Heart left ventricle (tissue), 16 donors: ENCODE results near the gene IKZF1. TPM values are rescaled to one million over a fixed set of nuclear protein-coding genes. Genes with fewer than 3 reads are reported as not detected.

Experiments used
- ATAC-seq, 4 donors: fragments of 200-7000 bp; cut with Tn5 transposase; one replicate each; pipeline ENCODE4 v1.9.1; 2020 to 2022; ENCODE audit warnings: moderate library complexity in 4 of 4, mild to moderate bottlenecking in 3 of 4, moderate number of reproducible peaks in 1 of 4
- DNase-seq, 5 donors: peaks; one replicate each; pipeline ENCODE4 v3.0.0-alpha.2; 2020
- H3K27ac ChIP-seq, 12 donors: fragments of 200-600 bp; sonication (generic) in 4 of 12; one replicate each; pipeline versions ENCODE4 v1.5.0 to v1.8.0; 2016 to 2022; ENCODE audit warnings: mild to moderate bottlenecking in 2 of 12
- H3K27me3 ChIP-seq, 9 donors: fragments of 200-600 bp; sonication (generic) in 2 of 9; one replicate each; pipeline versions ENCODE4 v1.5.1 to v1.8.0; 2016 to 2022; ENCODE audit warnings: mild to moderate bottlenecking in 3 of 9
- H3K36me3 ChIP-seq, 9 donors: fragments of 200-600 bp; sonication (generic) in 2 of 9; one replicate each; pipeline versions ENCODE4 v1.5.0 to v1.8.0; 2018 to 2022; ENCODE audit warnings: mild to moderate bottlenecking in 2 of 9
- H3K4me1 ChIP-seq, 12 donors: fragments of 200-600 bp; sonication (generic) in 4 of 12; one replicate each; pipeline versions ENCODE4 v1.5.0 to v1.8.0; 2016 to 2022; ENCODE audit warnings: mild to moderate bottlenecking in 3 of 12
- H3K4me3 ChIP-seq, 12 donors: fragments of 200-600 bp; sonication (generic) in 4 of 12; one replicate each; pipeline versions ENCODE4 v1.5.0 to v1.8.0; 2017 to 2022; ENCODE audit warnings: mild to moderate bottlenecking in 9 of 12, moderate library complexity in 4 of 12
- H3K9me3 ChIP-seq, 12 donors: fragments of 200-600 bp; sonication (generic) in 4 of 12; one replicate each; pipeline versions ENCODE4 v1.5.0 to v1.8.0; 2016 to 2022; ENCODE audit warnings: mild to moderate bottlenecking in 1 of 12
- CTCF ChIP-seq, 12 donors: fragments of 200-600 bp; sonication (generic) in 4 of 12; IDR thresholded peaks; one replicate each; pipeline versions ENCODE4 v1.5.0 to v1.8.0; 2018 to 2022; ENCODE audit warnings: antibody characterized with exemption in 12 of 12, mild to moderate bottlenecking in 5 of 12
- POLR2A ChIP-seq, 2 donors: fragments of 450-650 bp; IDR thresholded peaks; one replicate each; pipeline ENCODE4 v1.6.1; 2017; ENCODE audit warnings: antibody characterized with exemption in 2 of 2, mild to moderate bottlenecking in 2 of 2, moderate library complexity in 2 of 2
- WGBS, 4 donors: extraction: QIAGEN DNeasy Blood & Tissue Kit in 2 of 4; methylation state at CpG; one replicate each; pipeline versions ENCODE4 v1.1.5 to v1.1.7; 2013 to 2018; 5-methylcytosine and 5-hydroxymethylcytosine counted together
- intact Hi-C, 10 donors: fragments of 100-400 bp; cut with DNase I; formaldehyde crosslinking; loops; one replicate each; pipeline versions ENCODE4 v1.11.1 to v1.14.2; 2022
- polyA plus RNA-seq, 2 donors: library from polyadenylated mRNA; stranded (reverse); fragments of 200-250 nt; gene quantifications; one replicate each; pipeline ENCODE4 v1.2.3, GENCODE V29; 2013
- total RNA-seq, 9 donors: library from RNA; depleted of rRNA in 2 of 9; stranded (reverse); fragments of >200 nt in 2 of 9; fragmentation: NEBNext Ultra II Directional in 3 of 9; extraction: Animal tissue kit (Norgen Biotek cat#: 25700) in 3 of 9; gene quantifications; one replicate each; pipeline versions ENCODE4 v1.1.0 to v1.2.4, GENCODE V29; 2016 to 2023
- donor health status: ischemic (EF 13 %, LVEDD 7.1; RV severe dilation, severe dysfunction).
- donor health status: healthy with polysubstance abuse.
- donor health status: DM: no; HTN: yes; CAD: no.
- donor health status: DM: no; HTN: no; CAD: no.
- donor health status: ischemic (EF 25% LVEDD 6.9; RV normal size, moderate dysfunction).
- donor health status: ischemic (EF 25% LVEDD 5.7; RV mildly dilated, moderate dysfunction).
- donor health status: healthy.
- donor health status: DM: yes; HTN: yes; CAD: no.
- donor health status: ischemic (EF 35%, LVEDD 5.7; RV mildly dilated, moderate dysfunction).
- donor health status: nonischemic (EF 11% LVEDD 7.7; RV severe dilation, severe dysfunction).
- donor health status: DM: yes; HTN: yes; CAD: no.
- donor health status: PGD.
- donor health status: ischemic (EF 29% LVEDD 5.4; RV normal size, mild dysfunction).
- donor health status: nonischemic (EF 23%, LVEDD 6.1; RV moderate dilation, normal function).

IKZF1 gene
- total and polyA plus RNA-seq, 11 donors, result 0.30 to 27.8 (median 2.4) TPM

- Histone ChIP-seq H3K4me3 (no peak overlapping the region), H3K9me3 (no peaks in the 10 kb centered on the region), H3K4me1 (peaks cover 0 to 95% (median 0%) of the 10 kb centered on the region in 12 donors), H3K27me3 (peaks cover 0 to 23% (median 0%) of the 10 kb centered on the region in 9 donors), H3K36me3 (peaks cover 0 to 12% (median 0%) of the 10 kb centered on the region in 9 donors), H3K27ac (peak overlapping the region in 2 of 12 donors; percentile 13 to 85)
- no peak for TF ChIP-seq CTCF (IDR thresholded peaks at IDR 0.05)
- TF ChIP-seq POLR2A (IDR thresholded peaks at IDR 0.05), result no peak
- 41 to 50% (median 46%) methylated on average over 9 of the region's 9 CpGs for WGBS, 4 donors
- DNase-seq, result peak in 1 of 5 donors; percentile 52
- peak in 3 of 4 donors; percentile 47 to 66 (median 59) for ATAC-seq
- intact Hi-C loops, result no loop called here
Measured at GRCh38 chr7:50355817-50356178, 51.3 kb downstream of the IKZF1 start.

- DNase-seq (peak; percentile 18 to 75 (median 54)), ATAC-seq (peak; percentile 55 to 78 (median 69))
- intact Hi-C loops, result no loop called here
- H3K27me3 ChIP-seq, result peaks cover 0 to 24% (median 1%) of the 10 kb centered on the region in 9 donors
- peaks cover 0 to 95% (median 0%) of the 10 kb centered on the region in 12 donors for H3K4me1 ChIP-seq
- peak overlapping the region in 2 of 12 donors; percentile 13 to 85 for H3K27ac ChIP-seq
- no peak overlapping the region for H3K4me3 ChIP-seq
- H3K36me3 ChIP-seq, result peaks cover 0 to 12% (median 0%) of the 10 kb centered on the region in 9 donors
- TF ChIP-seq POLR2A (IDR thresholded peaks at IDR 0.05), result no peak
- H3K9me3 ChIP-seq, result no peaks in the 10 kb centered on the region
- 77 to 84% (median 82%) methylated on average over 15 of the region's 15 CpGs for WGBS, 4 donors
Measured at GRCh38 chr7:50356212-50356944, 51.9 kb downstream of the IKZF1 start.

- H3K27me3 ChIP-seq, result peaks cover 0 to 24% (median 3%) of the 10 kb centered on the region in 9 donors
- peaks cover 0 to 90% (median 0%) of the 10 kb centered on the region in 12 donors for H3K4me1 ChIP-seq
- H3K9me3 ChIP-seq, result no peaks in the 10 kb centered on the region
- H3K36me3 ChIP-seq, result peaks cover 0 to 12% (median 0%) of the 10 kb centered on the region in 9 donors
- intact Hi-C loops, result no loop called here
- peak overlapping the region in 1 of 12 donors; percentile 85 for H3K27ac ChIP-seq
- ATAC-seq (no peak), DNase-seq (no peak)
- no peak overlapping the region for H3K4me3 ChIP-seq
- no peak for TF ChIP-seq POLR2A (IDR thresholded peaks at IDR 0.05)
- no peak for TF ChIP-seq CTCF (IDR thresholded peaks at IDR 0.05)
- 86 to 96% (median 88%) methylated on average over 7 of the region's 7 CpGs for WGBS, 4 donors
Measured at GRCh38 chr7:50356945-50357268, 52.4 kb downstream of the IKZF1 start.

- TF ChIP-seq CTCF (IDR thresholded peaks at IDR 0.05), result no peak
- TF ChIP-seq POLR2A (IDR thresholded peaks at IDR 0.05), result no peak
- H3K27ac ChIP-seq, result peak overlapping the region in 1 of 12 donors; percentile 85
- peaks cover 0 to 12% (median 0%) of the 10 kb centered on the region in 9 donors for H3K36me3 ChIP-seq
- DNase-seq (no peak), ATAC-seq (no peak)
- intact Hi-C loops, result no loop called here
- peaks cover 0 to 24% (median 3%) of the 10 kb centered on the region in 9 donors for H3K27me3 ChIP-seq
- peaks cover 0 to 90% (median 0%) of the 10 kb centered on the region in 12 donors for H3K4me1 ChIP-seq
- no peaks in the 10 kb centered on the region for H3K9me3 ChIP-seq
- no peak overlapping the region for H3K4me3 ChIP-seq
- WGBS, 4 donors, result 83 to 89% (median 84%) methylated on average over 8 of the region's 8 CpGs
Measured at GRCh38 chr7:50357426-50357825, 52.9 kb downstream of the IKZF1 start.
